NB4 (cell line): Measurements from ENCODE around the gene MUSTN1.

Source experiments
- DNase-seq: peaks from one replicate; pipeline ENCODE4 v3.0.0; 2010; ENCODE audit warnings: low read depth
- H3K4me3 ChIP-seq: one replicate; pipeline ENCODE4 v1.5.1; 2011; ENCODE audit warnings: mild to moderate bottlenecking, low read depth, low read length, moderate library complexity
- CTCF ChIP-seq: IDR thresholded peaks from one replicate; pipeline ENCODE4 v1.5.1; 2012; ENCODE audit warnings: low read depth, low read length
- MAX ChIP-seq: IDR thresholded peaks from 2 replicates; pipeline ENCODE4 v1.6.1; 2011; ENCODE audit warnings: low read depth, low read length
- MYC ChIP-seq: IDR thresholded peaks from 2 replicates; pipeline ENCODE4 v1.6.1; 2011; ENCODE audit warnings: low read depth, low read length
- POLR2A ChIP-seq: IDR thresholded peaks from 2 replicates; pipeline ENCODE4 v1.6.1; 2011; ENCODE audit warnings: mild to moderate bottlenecking; ENCODE audit not compliant: insufficient read length; ENCODE audit errors: extremely low read depth

The MUSTN1 gene

DNA sequence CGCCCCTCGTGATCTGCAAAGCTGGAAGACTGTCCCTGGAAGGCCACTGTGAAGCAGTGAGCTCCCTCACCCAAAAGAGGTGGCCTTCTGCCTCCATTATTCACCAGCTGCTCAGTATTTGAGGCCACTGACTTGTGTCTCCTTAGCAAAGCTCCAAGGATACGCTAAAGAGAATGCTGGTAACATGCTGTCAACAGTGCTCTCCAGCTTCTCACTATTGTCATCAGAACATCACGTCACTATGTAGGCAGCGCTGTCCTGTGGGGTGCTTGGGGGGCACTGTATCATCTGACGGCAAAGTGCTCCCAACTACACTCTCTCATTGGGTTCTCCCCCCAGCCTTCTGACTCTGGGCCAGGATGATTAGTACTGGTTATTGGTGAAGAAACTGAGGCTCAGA lies 18.6 kb downstream of the MUSTN1 start:
- no peak for DNase-seq
- no peak overlapping the region for H3K4me3 ChIP-seq
- TF ChIP-seq POLR2A: no peak
- TF ChIP-seq CTCF: no peak
- no peak for TF ChIP-seq MYC
- no peak for TF ChIP-seq MAX

GRCh38 chr3:52813810-52814209 lies 21.0 kb downstream of the MUSTN1 start:
- TF ChIP-seq CTCF (no peak), MYC (no peak), MAX (no peak), POLR2A (no peak)
- H3K4me3 ChIP-seq: no peak overlapping the region
- no peak for DNase-seq

GRCh38 chr3:52811452-52812011 lies 23.3 kb downstream of the MUSTN1 start:
- no peak for DNase-seq
- no peak overlapping the region for H3K4me3 ChIP-seq
- TF ChIP-seq MAX (no peak), POLR2A (no peak), MYC (no peak), CTCF (no peak)

- DNase-seq: no peak
- H3K4me3 ChIP-seq: no peak overlapping the region
- TF ChIP-seq POLR2A: no peak
- TF ChIP-seq MAX: no peak
- TF ChIP-seq CTCF: no peak
- TF ChIP-seq MYC: no peak
Measured at GRCh38 chr3:52810923-52811322, 23.9 kb downstream of the MUSTN1 start.

DNA sequence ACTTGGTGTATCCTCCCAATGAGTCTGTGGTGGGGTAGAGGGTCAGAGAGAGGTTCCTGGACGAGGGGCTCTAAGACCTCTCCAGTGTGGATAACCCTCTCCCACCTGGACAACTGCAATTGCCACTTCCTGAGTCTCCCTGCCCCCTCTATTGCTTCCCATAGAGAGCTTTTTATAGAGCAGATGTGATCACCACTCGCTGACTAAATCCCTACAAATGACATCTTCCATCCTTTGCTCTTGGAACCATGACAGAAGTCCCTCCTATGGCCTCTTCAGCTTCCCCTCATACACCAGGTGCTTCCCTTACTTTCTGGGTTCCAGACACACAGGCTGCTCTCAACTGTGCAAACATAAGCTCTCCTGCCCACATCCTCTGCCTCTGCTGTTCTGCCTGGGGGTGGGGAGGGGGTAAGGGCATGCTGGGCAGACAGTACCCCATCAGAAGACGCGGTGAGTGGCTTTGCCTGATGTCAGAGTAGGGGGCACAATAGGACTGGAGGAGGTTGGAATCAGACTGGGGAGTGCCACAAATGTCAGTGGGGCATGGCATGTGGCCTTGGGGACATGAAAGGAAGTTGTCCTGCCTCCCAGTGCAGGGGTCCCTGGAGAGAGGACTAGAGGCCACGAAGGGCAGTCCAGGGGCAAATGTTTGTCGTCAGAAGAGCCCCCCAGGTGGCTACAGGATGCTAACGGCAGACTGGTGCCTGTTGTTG lies 25.0 kb downstream of the MUSTN1 start:
- TF ChIP-seq MYC: no peak
- no peak for TF ChIP-seq CTCF
- no peak for TF ChIP-seq POLR2A
- no peak for TF ChIP-seq MAX
- no peak overlapping the region for H3K4me3 ChIP-seq
- DNase-seq: no peak

DNA sequence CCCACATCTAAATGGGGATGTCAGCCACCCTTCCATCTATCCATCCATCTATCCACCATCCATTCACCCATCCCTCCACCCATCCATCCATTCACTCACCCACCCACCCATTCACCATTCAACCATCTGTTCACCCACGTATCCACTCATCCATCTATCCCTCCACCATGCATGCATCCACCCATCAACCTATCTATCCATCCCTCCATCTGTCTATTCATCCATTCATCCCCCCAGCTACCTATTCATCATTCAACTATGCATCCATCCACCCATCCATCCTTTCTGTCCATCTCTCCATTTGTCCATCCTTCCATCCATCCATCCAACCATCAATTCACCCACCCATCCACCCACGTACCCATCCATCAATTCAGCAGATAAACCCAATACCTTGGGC lies 25.7 kb downstream of the MUSTN1 start:
- H3K4me3 ChIP-seq: no peak overlapping the region
- TF ChIP-seq POLR2A: no peak
- no peak for TF ChIP-seq CTCF
- TF ChIP-seq MYC: no peak
- TF ChIP-seq MAX: no peak
- DNase-seq: no peak
